Pancreas (tissue), 10 donors: ENCODE results near the gene XRCC3. TPM values are rescaled to one million over a fixed set of nuclear protein-coding genes. Genes with fewer than 3 reads are reported as not detected.

Experiments used
- ATAC-seq, 4 donors: fragments of 200-7000 bp; cut with Tn5 transposase; one replicate each; pipeline versions ENCODE4 v1.8.0 to v1.9.1; 2020; ENCODE audit warnings: mild to moderate bottlenecking in 4 of 4, moderate library complexity in 4 of 4
- DNase-seq, 6 donors: peaks; one replicate each; pipeline ENCODE4 v3.0.0-alpha.2; 2020
- FAIRE-seq: peaks from 2 replicates; lab custom pipeline; 2012; peaks lifted over from hg19 to GRCh38; lab: Jason Lieb, UNC
- H3K27ac ChIP-seq, 4 donors: fragments of 200-600 bp; sonication (generic); 1 replicate in 3 of 4; 2 replicates in 1 of 4; pipeline versions ENCODE4 v1.5.0 to v1.8.0; 2020
- H3K27me3 ChIP-seq, 4 donors: fragments of 200-600 bp; one replicate each; pipeline ENCODE4 v1.8.0; 2021
- H3K36me3 ChIP-seq, 3 donors: fragments of 200-600 bp; sonication (generic) in 1 of 3; one replicate each; pipeline versions ENCODE4 v1.5.0 to v1.8.0; 2020 to 2021
- H3K4me1 ChIP-seq, 3 donors: fragments of 200-600 bp; one replicate each; pipeline ENCODE4 v1.8.0; 2021
- H3K4me3 ChIP-seq, 4 donors: fragments of 200-600 bp; sonication (generic) in 2 of 4; one replicate each; pipeline versions ENCODE4 v1.5.0 to v1.8.0; 2020 to 2021
- H3K9me3 ChIP-seq, 4 donors: fragments of 200-600 bp; one replicate each; pipeline ENCODE4 v1.8.0; 2021
- WGBS, 2 donors: extraction: QIAGEN DNeasy Blood & Tissue Kit; methylation state at CpG; one replicate each; pipeline ENCODE4 v1.1.7; 2013; 5-methylcytosine and 5-hydroxymethylcytosine counted together
- intact Hi-C, 3 donors: fragments of 100-400 bp; cut with DNase I; formaldehyde crosslinking; loops; one replicate each; pipeline versions ENCODE4 v1.11.1 to v1.14.2; 2022
- polyA plus RNA-seq, 2 donors: library from polyadenylated mRNA; stranded (reverse); fragments of 200-250 nt; gene quantifications; one replicate each; pipeline ENCODE4 v1.2.3, GENCODE V29; 2013
- total RNA-seq, 6 donors: library from RNA; stranded (reverse); fragmentation: NEBNext Ultra II Directional in 4 of 6; extraction: Animal tissue kit (Norgen Biotek cat#: 25700) in 4 of 6; gene quantifications; one replicate each; pipeline versions ENCODE4 v1.2.1 to v1.2.4, GENCODE V29; 2021 to 2023
- TF ChIP-seq, protein P1 (sequence below), 4 donors: fragments of 200-600 bp; sonication (generic) in 3 of 4; IDR thresholded peaks; one replicate each; pipeline versions ENCODE4 v1.5.0 to v1.8.0; 2021; ENCODE audit warnings: antibody characterized with exemption in 4 of 4
- donor health status: healthy with polysubstance abuse.
- donor health status: DM: no; HTN: no; CAD: no; lungs with moderate emphysema.
- donor health status: DM: no; HTN: no; CAD: no.
- donor health status: control.
- donor health status: control.
- donor health status: Bipolar disorder and iron deficiency.
- donor health status: DM: yes; HTN: yes; CAD: no.
- donor health status: DM: no; HTN: no; CAD: no.
- donor health status: DM: no; HTN: no; CAD: no.
- donor health status: DM: yes; HTN: yes; CAD: no.

The XRCC3 gene
- total and polyA plus RNA-seq, 8 donors = 1.7 to 5.2 (median 3.0) TPM

- Histone ChIP-seq H3K9me3 (no peaks in the 10 kb centered on the region), H3K27ac (no peak overlapping the region), H3K4me3 (no peak overlapping the region), H3K36me3 (no peaks in the 10 kb centered on the region), H3K27me3 (no peaks in the 10 kb centered on the region), H3K4me1 (no peaks in the 10 kb centered on the region)
- intact Hi-C loops = no loop called here
- no peak for ATAC-seq
- WGBS, 2 donors = 93 to 96% methylated on average over 8 of the region's 8 CpGs
- FAIRE-seq = no peak
- TF ChIP-seq, protein P1, sequence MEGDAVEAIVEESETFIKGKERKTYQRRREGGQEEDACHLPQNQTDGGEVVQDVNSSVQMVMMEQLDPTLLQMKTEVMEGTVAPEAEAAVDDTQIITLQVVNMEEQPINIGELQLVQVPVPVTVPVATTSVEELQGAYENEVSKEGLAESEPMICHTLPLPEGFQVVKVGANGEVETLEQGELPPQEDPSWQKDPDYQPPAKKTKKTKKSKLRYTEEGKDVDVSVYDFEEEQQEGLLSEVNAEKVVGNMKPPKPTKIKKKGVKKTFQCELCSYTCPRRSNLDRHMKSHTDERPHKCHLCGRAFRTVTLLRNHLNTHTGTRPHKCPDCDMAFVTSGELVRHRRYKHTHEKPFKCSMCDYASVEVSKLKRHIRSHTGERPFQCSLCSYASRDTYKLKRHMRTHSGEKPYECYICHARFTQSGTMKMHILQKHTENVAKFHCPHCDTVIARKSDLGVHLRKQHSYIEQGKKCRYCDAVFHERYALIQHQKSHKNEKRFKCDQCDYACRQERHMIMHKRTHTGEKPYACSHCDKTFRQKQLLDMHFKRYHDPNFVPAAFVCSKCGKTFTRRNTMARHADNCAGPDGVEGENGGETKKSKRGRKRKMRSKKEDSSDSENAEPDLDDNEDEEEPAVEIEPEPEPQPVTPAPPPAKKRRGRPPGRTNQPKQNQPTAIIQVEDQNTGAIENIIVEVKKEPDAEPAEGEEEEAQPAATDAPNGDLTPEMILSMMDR (IDR thresholded peaks at IDR 0.05) = no peak
- no peak for DNase-seq
Measured at GRCh38 chr14:103758059-103758776, 43.0 kb upstream of the XRCC3 start.

GRCh38 chr14:103755060-103755459 is 39.8 kb upstream of the XRCC3 start:
- 84 to 86% methylated on average over 6 of the region's 6 CpGs for WGBS, 2 donors
- no peak for FAIRE-seq
- H3K4me3 ChIP-seq = no peak overlapping the region
- no peak for ATAC-seq
- no peaks in the 10 kb centered on the region for H3K9me3 ChIP-seq
- H3K36me3 ChIP-seq = peaks cover 0 to 19% (median 3%) of the 10 kb centered on the region in 3 donors
- no peak overlapping the region for H3K27ac ChIP-seq
- intact Hi-C loops = no loop called here
- DNase-seq = no peak
- H3K4me1 ChIP-seq = no peaks in the 10 kb centered on the region
- TF ChIP-seq, protein P1 (IDR thresholded peaks at IDR 0.05) = no peak
- H3K27me3 ChIP-seq = no peaks in the 10 kb centered on the region

DNA sequence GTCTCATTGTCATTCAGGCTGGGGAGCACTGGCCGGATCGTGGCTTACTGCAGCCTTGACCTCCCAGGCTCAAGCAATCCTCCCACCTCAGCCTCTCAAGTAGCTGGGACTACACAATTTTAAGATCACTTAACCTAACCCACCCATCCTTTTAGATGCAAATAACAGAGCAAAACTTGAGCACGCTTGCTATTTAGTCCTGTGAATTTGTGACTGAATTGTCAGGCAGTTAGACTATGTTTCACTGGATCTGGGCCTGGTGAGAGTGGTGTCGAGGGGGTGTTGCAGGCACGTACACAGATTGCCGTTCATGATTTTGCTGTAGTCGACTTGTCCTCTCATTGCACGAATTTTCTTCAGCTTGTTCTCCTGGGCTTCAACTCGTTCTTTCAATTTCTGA is 38.5 kb upstream of the XRCC3 start:
- Histone ChIP-seq H3K27me3 (no peaks in the 10 kb centered on the region), H3K36me3 (peaks cover 0 to 29% (median 3%) of the 10 kb centered on the region in 3 donors), H3K9me3 (no peaks in the 10 kb centered on the region), H3K4me3 (no peak overlapping the region), H3K27ac (no peak overlapping the region), H3K4me1 (no peaks in the 10 kb centered on the region)
- no peak for ATAC-seq
- TF ChIP-seq, protein P1 (IDR thresholded peaks at IDR 0.05) = no peak
- DNase-seq = no peak
- FAIRE-seq = no peak
- intact Hi-C loops = no loop called here
- WGBS, 2 donors = 72 to 85% methylated on average over 9 of the region's 9 CpGs

GRCh38 chr14:103749860-103750259 is 34.6 kb upstream of the XRCC3 start:
- peaks cover 0 to 45% (median 3%) of the 10 kb centered on the region in 3 donors for H3K36me3 ChIP-seq
- H3K4me1 ChIP-seq = no peaks in the 10 kb centered on the region
- FAIRE-seq (no peak), DNase-seq (no peak), ATAC-seq (no peak)
- H3K27ac ChIP-seq = no peak overlapping the region
- H3K4me3 ChIP-seq = no peak overlapping the region
- intact Hi-C loops = no loop called here
- WGBS, 2 donors = 79 to 81% methylated on average over 5 of the region's 5 CpGs
- H3K27me3 ChIP-seq = no peaks in the 10 kb centered on the region
- H3K9me3 ChIP-seq = no peaks in the 10 kb centered on the region
- TF ChIP-seq, protein P1 (IDR thresholded peaks at IDR 0.05) = no peak

GRCh38 chr14:103749452-103749851 is 34.2 kb upstream of the XRCC3 start:
- H3K4me1 ChIP-seq = no peaks in the 10 kb centered on the region
- DNase-seq = no peak
- peaks cover 0 to 49% (median 3%) of the 10 kb centered on the region in 3 donors for H3K36me3 ChIP-seq
- intact Hi-C loops = no loop called here
- ATAC-seq = no peak
- 91 to 94% methylated on average over 5 of the region's 5 CpGs for WGBS, 2 donors
- H3K9me3 ChIP-seq = no peaks in the 10 kb centered on the region
- TF ChIP-seq, protein P1 (IDR thresholded peaks at IDR 0.05) = no peak
- FAIRE-seq = no peak
- H3K27me3 ChIP-seq = no peaks in the 10 kb centered on the region
- H3K27ac ChIP-seq = no peak overlapping the region
- H3K4me3 ChIP-seq = no peak overlapping the region
